A549 (cell line): ENCODE results near the gene JMJD8. TPM values are rescaled to one million over a fixed set of nuclear protein-coding genes. Genes with fewer than 3 reads are reported as not detected.

Source experiments
- ATAC-seq, 2 experiments: fragments of 200-7000 bp in 1 of 2; fragments of >200 bp in 1 of 2; cut with Nextera tagmentation in 1 of 2; cut with Tn5 transposase in 1 of 2; 3 replicates each; pipeline versions ENCODE4 v1.8.0 to v1.9.1; 2018 to 2020; ENCODE audit warnings: mild to moderate bottlenecking in 1 of 2, moderate library complexity in 1 of 2
- CTCF ChIA-PET: fragments of 300-600 bp; sonication (Branson Sonifier 250); formaldehyde crosslinking; extraction: SDS; loops from one replicate; lab custom pipeline; 2021; ENCODE audit warnings: antibody characterized with exemption, inconsistent platforms; lab: Yijun Ruan, JAX
- POLR2A ChIA-PET: fragments of 350-600 bp; formaldehyde crosslinking; extraction: SDS; loops from one replicate; lab custom pipeline; 2021; ENCODE audit warnings: antibody characterized with exemption, inconsistent platforms; lab: Yijun Ruan, JAX
- DNase-seq, 2 experiments: peaks; one replicate each; pipeline versions ENCODE4 v3.0.0 to v3.0.0-alpha.2; 2011 to 2016; ENCODE audit warnings: low read depth in 1 of 2, low spot score in 1 of 2
- FAIRE-seq: peaks from 2 replicates; lab custom pipeline; 2011; peaks lifted over from hg19 to GRCh38; lab: Jason Lieb, UNC
- H3K27ac ChIP-seq, 2 experiments: fragments of >200 bp; sonication (Bioruptor Twin); formaldehyde crosslinking; 3 replicates each; pipeline ENCODE4 v1.5.1; 2016 to 2017
- H3K4me1 ChIP-seq: fragments of >200 bp; sonication (Bioruptor Twin); formaldehyde crosslinking; 3 replicates; pipeline ENCODE4 v1.6.1; 2016
- H3K4me2 ChIP-seq: fragments of >200 bp; sonication (Bioruptor Twin); formaldehyde crosslinking; 3 replicates; pipeline ENCODE4 v1.6.1; 2016
- H3K4me3 ChIP-seq: fragments of >200 bp; sonication (Bioruptor Twin); formaldehyde crosslinking; 3 replicates; pipeline ENCODE4 v1.5.1; 2016
- H3K9me3 ChIP-seq: fragments of >200 bp; sonication (Bioruptor Twin); formaldehyde crosslinking; 3 replicates; pipeline ENCODE4 v1.6.1; 2016
- BHLHE40 ChIP-seq: IDR thresholded peaks from 2 replicates; pipeline ENCODE4 v1.6.1; 2012; ENCODE audit warnings: low read depth, low read length, inconsistent platforms
- CBX2 ChIP-seq: fragments of 200-600 bp; sonication (generic); IDR thresholded peaks from 2 replicates; pipeline ENCODE4 v1.6.1; 2016; ENCODE audit warnings: low read depth, mild to moderate bottlenecking, borderline replicate concordance
- E2F6 ChIP-seq: IDR thresholded peaks from 2 replicates; pipeline ENCODE4 v1.6.1; 2012; ENCODE audit warnings: low read depth, borderline replicate concordance
- EHF ChIP-seq: fragments of 250-450 bp; sonication (Bioruptor Pico); IDR thresholded peaks from 2 replicates; pipeline ENCODE4 v1.5.0; 2020; ENCODE audit warnings: mild to moderate bottlenecking
- ESRRA ChIP-seq: fragments of 150-350 bp; IDR thresholded peaks from 2 replicates; pipeline ENCODE4 v1.6.1; 2014; ENCODE audit warnings: mild to moderate bottlenecking, low read length, borderline replicate concordance
- FOSL2 ChIP-seq, 2 experiments: fragments of 450-650 bp in 1 of 2; fragments of >200 bp in 1 of 2; sonication (Bioruptor Twin) in 1 of 2; formaldehyde crosslinking; IDR thresholded peaks; 2 replicates each; pipeline versions ENCODE4 v1.5.0 to v1.6.1; 2016 to 2020; ENCODE audit warnings: mild to moderate bottlenecking in 1 of 2, moderate library complexity in 1 of 2
- FOXS1 ChIP-seq: fragments of 250-450 bp; sonication (Bioruptor Pico); IDR thresholded peaks from 2 replicates; pipeline ENCODE4 v1.5.0; 2020; ENCODE audit warnings: mild to moderate bottlenecking, moderate library complexity
- GATA3 ChIP-seq: IDR thresholded peaks from 2 replicates; pipeline ENCODE4 v1.6.1; 2012; ENCODE audit warnings: borderline replicate concordance
- HDAC2 ChIP-seq: fragments of 200-600 bp; sonication (generic); IDR thresholded peaks from 2 replicates; pipeline ENCODE4 v1.6.1; 2016
- HMGXB4 ChIP-seq: fragments of 250-450 bp; sonication (Bioruptor Pico); IDR thresholded peaks from 2 replicates; pipeline ENCODE4 v1.5.0; 2021; ENCODE audit warnings: mild to moderate bottlenecking, moderate library complexity, borderline replicate concordance
- HOXB5 ChIP-seq: fragments of 250-450 bp; sonication (Bioruptor Pico); IDR thresholded peaks from 2 replicates; pipeline ENCODE4 v1.5.0; 2020; ENCODE audit warnings: mild to moderate bottlenecking, moderate library complexity
- JUN ChIP-seq, 2 experiments: fragments of >200 bp; sonication (Bioruptor Twin); formaldehyde crosslinking; IDR thresholded peaks; 2 replicates in 1 of 2; 3 replicates in 1 of 2; pipeline ENCODE4 v1.6.1; 2016 to 2017
- KDM5A ChIP-seq: fragments of 200-600 bp; sonication (generic); IDR thresholded peaks from 2 replicates; pipeline ENCODE4 v1.6.1; 2016; ENCODE audit warnings: antibody characterized with exemption, mild to moderate bottlenecking
- MYC ChIP-seq: IDR thresholded peaks from 2 replicates; pipeline ENCODE4 v1.6.1; 2012; ENCODE audit warnings: mild to moderate bottlenecking, inconsistent platforms, low read length, improper control_type of control experiment, borderline replicate concordance
- NFE2L2 ChIP-seq: fragments of 150-350 bp; conservative IDR thresholded peaks from 2 replicates; pipeline ENCODE4 v1.6.1; 2014; ENCODE audit warnings: low read length
- NR3C1 ChIP-seq: fragments of >200 bp; sonication (Bioruptor Twin); formaldehyde crosslinking; IDR thresholded peaks from 3 replicates; pipeline ENCODE4 v1.6.1; 2017
- PHF8 ChIP-seq: fragments of 200-600 bp; sonication (generic); IDR thresholded peaks from 2 replicates; pipeline ENCODE4 v1.6.1; 2016; ENCODE audit warnings: low read depth, mild to moderate bottlenecking, antibody characterized with exemption, moderate library complexity, borderline replicate concordance
- POLR2A ChIP-seq: IDR thresholded peaks from 2 replicates; pipeline ENCODE4 v1.6.1; 2012; ENCODE audit warnings: mild to moderate bottlenecking, low read length
- RAD21 ChIP-seq, 2 experiments: fragments of >200 bp in 1 of 2; sonication (Bioruptor Twin) in 1 of 2; formaldehyde crosslinking in 1 of 2; IDR thresholded peaks in 1 of 2; conservative IDR thresholded peaks in 1 of 2; 2 replicates in 1 of 2; 3 replicates in 1 of 2; pipeline ENCODE4 v1.6.1; 2012 to 2018; ENCODE audit warnings: inconsistent platforms in 1 of 2
- SREBF2 ChIP-seq: fragments of 450-650 bp; IDR thresholded peaks from 2 replicates; pipeline ENCODE4 v1.6.1; 2014; ENCODE audit warnings: mild to moderate bottlenecking, moderate library complexity
- ZC3H11A ChIP-seq: fragments of 450-650 bp; IDR thresholded peaks from 2 replicates; pipeline ENCODE4 v1.6.1; 2014; ENCODE audit warnings: antibody characterized with exemption, mild to moderate bottlenecking
- ZFP36 ChIP-seq: fragments of 450-650 bp; IDR thresholded peaks from 2 replicates; pipeline ENCODE4 v1.6.1; 2014; ENCODE audit warnings: borderline replicate concordance; ENCODE audit not compliant: partially characterized antibody
- WGBS: methylation state at CpG from one replicate; pipeline ENCODE4 v1.1.6; 2017; ENCODE audit errors: missing lambda C conversion rate; 5-methylcytosine and 5-hydroxymethylcytosine counted together
- polyA plus RNA-seq, 4 experiments: library from polyadenylated mRNA; depleted of rRNA in 3 of 4; stranded (reverse); fragments of >200 nt; fragmentation: RNase III in 1 of 4; extraction: RNeasy Plus Mini Kit Qiagen cat#74134 plus additional on column Dnase treatment in 1 of 4; gene quantifications; 2 replicates in 3 of 4; 3 replicates in 1 of 4; pipeline ENCODE4 v1.2.3, GENCODE V29; 2011 to 2017
- TF ChIP-seq, protein P1 (sequence below): IDR thresholded peaks from 2 replicates; pipeline ENCODE4 v1.6.1; 2012

Gene JMJD8
- polyA plus RNA-seq, 2 of the 4 experiments (the other 2 are of a cell fraction): 37.5 to 72.6 TPM

DNA sequence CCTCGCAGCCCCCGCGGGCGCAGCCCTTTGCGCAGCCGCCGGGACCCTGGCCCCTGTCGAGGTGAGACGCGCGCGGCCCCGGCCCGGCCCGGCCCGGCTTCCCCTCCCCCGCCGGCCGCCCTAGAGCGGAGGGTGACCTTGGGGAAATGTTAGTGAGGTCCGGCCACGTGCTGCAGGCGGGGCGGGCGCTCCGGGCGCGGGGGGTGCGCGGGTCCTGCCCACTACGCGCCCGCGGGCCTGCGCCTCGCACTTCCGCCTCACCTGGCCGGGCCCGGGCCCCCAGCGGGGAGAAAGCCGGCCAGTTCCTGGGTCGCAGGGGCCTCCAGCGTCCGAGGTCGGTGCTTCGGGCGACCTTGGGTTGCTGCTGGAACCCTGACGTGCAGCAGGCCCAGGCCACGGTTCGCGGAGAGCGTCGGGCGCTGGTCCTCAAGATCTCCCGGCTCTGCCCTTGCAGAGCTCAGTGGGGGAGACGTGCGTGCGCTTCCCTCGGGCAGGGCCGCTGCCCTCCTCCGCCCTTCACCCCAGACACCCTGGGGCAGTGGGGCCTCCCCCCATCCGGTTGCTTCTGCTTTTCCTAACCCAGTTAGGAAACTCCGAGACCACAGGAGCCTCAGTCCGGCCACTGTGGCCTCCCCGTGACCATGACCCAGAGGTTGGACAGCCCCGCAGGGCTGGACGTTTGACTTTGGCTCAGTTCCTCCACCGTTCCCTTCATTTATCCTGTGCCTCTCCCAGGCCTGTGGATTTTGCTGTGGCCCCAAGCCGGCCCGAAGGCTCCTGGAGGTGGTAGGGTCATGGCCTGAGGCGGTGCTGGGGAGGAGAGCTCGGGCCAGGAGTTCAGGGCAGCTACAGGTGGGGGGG, 41.7 kb downstream of the JMJD8 start:
- no peak for FAIRE-seq

GRCh38 chr16:641326-642188, 42.6 kb downstream of the JMJD8 start, which contains the start of gene MCRIP2:
Gene MCRIP2, plus strand, starts transcription at chr16:641828. Its CDS starts 164 bp downstream, at chr16:641992.
- POLR2A ChIA-PET: no interaction called here
- ATAC-seq (peak; percentile 57 to 71), FAIRE-seq (no peak), DNase-seq (peak; percentile 77 to 84)
- 0% methylated on average over 17 of the region's 81 CpGs for WGBS
- peak within 1 kb of the TSS; percentile 54 for H3K4me3 ChIP-seq
- TF ChIP-seq FOXS1 (CRISPR knock-in tag) (no peak), CBX2 (no peak), E2F6 (peak; percentile 55), RAD21 (conservative IDR thresholded peaks at IDR 0.05 in 1 of 2, IDR thresholded peaks at IDR 0.05 in 1 of 2) (no peak), GATA3 (no peak; the same call in 1 of the 2 replicates), ZFP36 (no peak), BHLHE40 (no peak), NR3C1 (no peak), NFE2L2 (no peak), ESRRA (no peak), ZC3H11A (no peak), HOXB5 (CRISPR knock-in tag) (no peak), KDM5A (no peak), FOSL2 (IDR thresholded peaks at IDR 0.05) (no peak), FOSL2 (CRISPR knock-in tag; IDR thresholded peaks at IDR 0.05) (no peak), EHF (no peak), JUN (IDR thresholded peaks at IDR 0.05) (peak in 1 of 2 experiments; percentile 68; a peak in 3 of 5 replicates), PHF8 (peak; percentile 30; the same call in 1 of the 2 replicates), POLR2A (peak; percentile 72), MYC (peak; percentile 21; the same call in 1 of the 2 replicates), HMGXB4 (CRISPR knock-in tag) (no peak)
- TF ChIP-seq, protein P1, sequence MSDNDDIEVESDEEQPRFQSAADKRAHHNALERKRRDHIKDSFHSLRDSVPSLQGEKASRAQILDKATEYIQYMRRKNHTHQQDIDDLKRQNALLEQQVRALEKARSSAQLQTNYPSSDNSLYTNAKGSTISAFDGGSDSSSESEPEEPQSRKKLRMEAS: peak; percentile 53
- CTCF ChIA-PET: interaction anchor here (0.5 to 2.0 kb wide), 3 partner anchors 17 to 46 kb away, joined by 3 to 10 read pairs (median 3); no protein-coding TSS in a partner anchor
- H3K27ac ChIP-seq: peak within 1 kb of the TSS; percentile 64 to 94
- no peaks in the 10 kb centered on the region for H3K9me3 ChIP-seq
- peaks cover 43% of the 10 kb centered on the region for H3K4me1 ChIP-seq
- peak within 1 kb of the TSS; percentile 86 for H3K4me2 ChIP-seq

More for the DNA sequence above, 41.7 kb downstream of the JMJD8 start:
- 13% methylated on average over 13 of the region's 72 CpGs for WGBS
- Histone ChIP-seq H3K4me3 (peak overlapping the region; percentile 54), H3K9me3 (no peaks in the 10 kb centered on the region), H3K4me2 (peak overlapping the region; percentile 86)
- ChIA-PET POLR2A (no interaction called here), CTCF (interaction anchor here (0.6 to 2.0 kb wide), 4 partner anchors 17 to 52 kb away, joined by 3 to 10 read pairs (median 3); partner anchors contain the start of gene RAB40C)
- DNase-seq: peak in 1 of 2 experiments; percentile 52
- TF ChIP-seq PHF8: peak; percentile 8; the same call in 1 of the 2 replicates
- TF ChIP-seq SREBF2: no peak
- TF ChIP-seq HDAC2: no peak
- TF ChIP-seq, protein P1: peak; percentile 56
- TF ChIP-seq E2F6: peak; percentile 66; the same call in 1 of the 2 replicates
- TF ChIP-seq, all 56 proteins: peak for 3
- H3K27ac ChIP-seq: peak overlapping the region; percentile 64 to 94
- H3K4me1 ChIP-seq: peaks cover 45% of the 10 kb centered on the region
- peak; percentile 25 to 38 for ATAC-seq
